ENCODE results near the gene PRSS22.

The PRSS22 gene

GRCh38 chr16:2857451-2858244 is at the start of gene PRSS22:
TSS of gene PRSS22 (minus strand) at chr16:2858170. CDS start at chr16:2858104, 66 bp downstream.
- DNase-seq (ENCODE audit: low read depth): no peak

GRCh38 chr16:2907084-2907753 is 49.2 kb upstream of the PRSS22 start:
- peak; percentile 28 for DNase-seq (ENCODE audit: low read depth)

GRCh38 chr16:2905988-2906387 is 48.0 kb upstream of the PRSS22 start:
- DNase-seq (ENCODE audit: low read depth): no peak

- DNase-seq (ENCODE audit: low read depth): peak; percentile 87
Measured at GRCh38 chr16:2905241-2905987, 47.4 kb upstream of the PRSS22 start.

- DNase-seq (ENCODE audit: low read depth): no peak
Measured at GRCh38 chr16:2904922-2905240, 46.9 kb upstream of the PRSS22 start.

GRCh38 chr16:2904100-2904921 is 46.3 kb upstream of the PRSS22 start:
- DNase-seq (ENCODE audit: low read depth): peak; percentile 62

GRCh38 chr16:2902337-2903130 is 44.6 kb upstream of the PRSS22 start:
- DNase-seq (ENCODE audit: low read depth): no peak

- no peak for DNase-seq (ENCODE audit: low read depth)
Measured at GRCh38 chr16:2900526-2901075, 42.6 kb upstream of the PRSS22 start.

GRCh38 chr16:2899564-2900072 is 41.6 kb upstream of the PRSS22 start:
- DNase-seq (ENCODE audit: low read depth): no peak

GRCh38 chr16:2898831-2899563 is 41.0 kb upstream of the PRSS22 start:
- no peak for DNase-seq (ENCODE audit: low read depth)

GRCh38 chr16:2897110-2897509 is 39.1 kb upstream of the PRSS22 start:
- no peak for DNase-seq (ENCODE audit: low read depth)

GRCh38 chr16:2896480-2897010 is 38.6 kb upstream of the PRSS22 start:
- DNase-seq (ENCODE audit: low read depth): no peak

GRCh38 chr16:2895813-2896212 is 37.8 kb upstream of the PRSS22 start:
- no peak for DNase-seq (ENCODE audit: low read depth)

- DNase-seq (ENCODE audit: low read depth): no peak
Measured at GRCh38 chr16:2894231-2894630, 36.3 kb upstream of the PRSS22 start.

GRCh38 chr16:2884041-2884451 is 26.1 kb upstream of the PRSS22 start:
- DNase-seq (ENCODE audit: low read depth): no peak

GRCh38 chr16:2883458-2883908 is 25.5 kb upstream of the PRSS22 start:
- no peak for DNase-seq (ENCODE audit: low read depth)

GRCh38 chr16:2882650-2883457 is 24.9 kb upstream of the PRSS22 start, which contains the start of gene FLYWCH2:
TSS of gene FLYWCH2 (plus strand) at chr16:2883215. CDS start at chr16:2896450, 13,235 bp downstream.
- peak; percentile 97 for DNase-seq (ENCODE audit: low read depth)

- peak; percentile 25 for DNase-seq (ENCODE audit: low read depth)
Measured at GRCh38 chr16:2881783-2882649, 24.0 kb upstream of the PRSS22 start.

Data from T-helper 22 cell (primary cell).